CD4-positive, alpha-beta T cell treated with Interleukin-2 at 100 ng/mL for 4 hours (primary cell): ENCODE data around the gene RASGRF2.
"Not testable (repeated sequence)": the region's sequence is repeated elsewhere in the genome, so short reads cannot be mapped to it uniquely, and the experiment has no call there.

Experiments used
- DNase-seq: peaks from one replicate; pipeline ENCODE4 v3.0.0-alpha.2; 2020; ENCODE audit warnings: low spot score

Gene RASGRF2

GRCh38 chr5:81239613-81240012 is 279.4 kb downstream of the RASGRF2 start:
- no peak for DNase-seq

- no peak for DNase-seq
Observed at GRCh38 chr5:81241001-81241400, 280.8 kb downstream of the RASGRF2 start.

GRCh38 chr5:81241961-81242648 is 281.9 kb downstream of the RASGRF2 start:
- DNase-seq: no peak

GRCh38 chr5:81242906-81243436 is 282.8 kb downstream of the RASGRF2 start:
- DNase-seq: no peak

GRCh38 chr5:81244451-81244850 is 284.3 kb downstream of the RASGRF2 start:
- DNase-seq: no peak

GRCh38 chr5:81245871-81246235 is 285.7 kb downstream of the RASGRF2 start:
- DNase-seq: no peak

- no peak for DNase-seq
Observed at GRCh38 chr5:81246697-81247096, 286.5 kb downstream of the RASGRF2 start.

- DNase-seq: no peak
Observed at GRCh38 chr5:81247441-81247972, 287.3 kb downstream of the RASGRF2 start.

GRCh38 chr5:81249240-81249639 is 289.1 kb downstream of the RASGRF2 start:
- DNase-seq: no peak

- DNase-seq: no peak
Observed at GRCh38 chr5:81250004-81250403, 289.8 kb downstream of the RASGRF2 start.

- DNase-seq: no peak
Observed at GRCh38 chr5:81251922-81252321, 291.8 kb downstream of the RASGRF2 start.

- DNase-seq: no peak
Observed at GRCh38 chr5:81252904-81253303, 292.7 kb downstream of the RASGRF2 start.

GRCh38 chr5:81253875-81254274 is 293.7 kb downstream of the RASGRF2 start:
- no peak for DNase-seq

- DNase-seq: no peak
Observed at GRCh38 chr5:81254886-81255559, 294.9 kb downstream of the RASGRF2 start.

GRCh38 chr5:81256766-81257165 is 296.6 kb downstream of the RASGRF2 start:
- no peak for DNase-seq

- DNase-seq: not testable (repeated sequence)
Observed at GRCh38 chr5:81262796-81263195, 302.6 kb downstream of the RASGRF2 start.

GRCh38 chr5:81265101-81265500 is 304.9 kb downstream of the RASGRF2 start:
- DNase-seq: no peak

GRCh38 chr5:81268521-81269196 is 308.5 kb downstream of the RASGRF2 start:
- DNase-seq: no peak

GRCh38 chr5:81269751-81270393 is 309.7 kb downstream of the RASGRF2 start:
- DNase-seq: no peak

GRCh38 chr5:81270394-81271027 is 310.3 kb downstream of the RASGRF2 start:
- not testable (repeated sequence) for DNase-seq
